HCT116 (cell line): ENCODE measurements around the gene CD93. TPM values are rescaled to one million over a fixed set of nuclear protein-coding genes. Genes with fewer than 3 reads are reported as not detected.

ENCODE experiments used
- ATAC-seq: fragments of 200-7000 bp; cut with Tn5 transposase; 2 replicates; pipeline ENCODE4 v1.9.1; 2020; ENCODE audit warnings: mild to moderate bottlenecking, moderate library complexity
- BruUV-seq: library from RNA; stranded (reverse); fragments of 400-500 nt; replicated peaks from 2 replicates; lab custom pipeline; 2021; lab: Mats Ljungman, UMichigan
- CTCF ChIA-PET: fragments of 300-600 bp; sonication (Branson Sonifier 250); formaldehyde crosslinking; loops from one replicate; lab custom pipeline; 2021; ENCODE audit warnings: antibody characterized with exemption; lab: Charles Lee
- POLR2A ChIA-PET: fragments of 300-600, 350-600 bp; sonication (Branson Sonifier 250); formaldehyde crosslinking; loops from one replicate; lab custom pipeline; 2021; ENCODE audit warnings: antibody characterized with exemption; lab: Charles Lee
- RAD21 ChIA-PET, 2 experiments: fragments of 300-600 bp; sonication (Branson Sonifier 250); formaldehyde crosslinking; loops; one replicate each; lab custom pipeline; 2023; ENCODE audit warnings: low total read pairs in 2 of 2; ENCODE audit not compliant: uncharacterized antibody in 2 of 2, unreplicated experiment in 2 of 2, low non-redundant PET in 1 of 2; lab: Charles Lee
- DNase-seq: peaks from one replicate; pipeline ENCODE4 v3.0.0-alpha.2; 2010; ENCODE audit warnings: low read depth, low spot score
- H2AFZ ChIP-seq: fragments of 200-600 bp; shearing (Covaris generic), sonication (generic); 2 replicates; pipeline ENCODE4 v1.6.1; 2017; ENCODE audit warnings: low read depth, mixed run types, mixed read lengths, antibody characterized with exemption, low read length; ENCODE audit not compliant: poor library complexity, severe bottlenecking
- H3K27ac ChIP-seq: 2 replicates; pipeline ENCODE4 v1.5.1; 2012; ENCODE audit warnings: low read depth, low read length
- H3K27me3 ChIP-seq: fragments of 200-600 bp; sonication (generic); 2 replicates; pipeline ENCODE4 v1.6.1; 2016; ENCODE audit warnings: mixed run types, low read length, mixed read lengths; ENCODE audit not compliant: insufficient read depth
- H3K36me3 ChIP-seq, 2 experiments: fragments of 200-500 bp in 1 of 2; fragments of 200-600 bp in 1 of 2; sonication (Bioruptor generic) in 1 of 2; sonication (generic) in 1 of 2; 2 replicates each; pipeline versions ENCODE4 v1.5.1 to v1.6.1; 2014 to 2016; ENCODE audit warnings: low read length in 2 of 2, inconsistent platforms in 1 of 2, mixed read lengths in 1 of 2, mixed run types in 1 of 2; ENCODE audit not compliant: insufficient read depth in 2 of 2, control insufficient read depth in 1 of 2
- H3K4me1 ChIP-seq, 2 experiments: fragments of 200-600 bp in 1 of 2; sonication (generic) in 1 of 2; 2 replicates each; pipeline versions ENCODE4 v1.5.1 to v1.6.1; 2012 to 2017; ENCODE audit warnings: low read length in 2 of 2, inconsistent platforms in 1 of 2, mild to moderate bottlenecking in 1 of 2, mixed read lengths in 1 of 2, mixed run types in 1 of 2, moderate library complexity in 1 of 2; ENCODE audit not compliant: insufficient read depth in 2 of 2, control insufficient read depth in 1 of 2
- H3K4me2 ChIP-seq: fragments of 200-600 bp; sonication (generic); 2 replicates; pipeline ENCODE4 v1.6.1; 2017; ENCODE audit warnings: mixed run types, low read length, mixed read lengths
- H3K4me3 ChIP-seq, 2 experiments: fragments of 200-600 bp in 1 of 2; sonication (generic) in 1 of 2; replicated peaks in 1 of 2; 2 replicates each; pipeline ENCODE4 v1.5.1; 2011 to 2016; ENCODE audit warnings: low read length in 2 of 2, control low read depth in 1 of 2, low read depth in 1 of 2, mild to moderate bottlenecking in 1 of 2, mixed read lengths in 1 of 2, mixed run types in 1 of 2
- H3K79me2 ChIP-seq: fragments of 200-600 bp; sonication (generic); 2 replicates; pipeline ENCODE4 v1.6.1; 2017; ENCODE audit warnings: mild to moderate bottlenecking, mixed run types, low read length, moderate library complexity, mixed read lengths; ENCODE audit not compliant: insufficient read depth
- H3K9ac ChIP-seq: fragments of 200-600 bp; sonication (generic); 2 replicates; pipeline ENCODE4 v1.6.1; 2016; ENCODE audit warnings: low read length, mixed read lengths
- H3K9me2 ChIP-seq: fragments of 200-600 bp; sonication (generic), shearing (Covaris generic); 2 replicates; pipeline ENCODE4 v1.6.1; 2017; ENCODE audit warnings: mixed run types, mild to moderate bottlenecking, moderate library complexity; ENCODE audit not compliant: insufficient read depth
- H3K9me3 ChIP-seq, 2 experiments: fragments of 200-500 bp in 1 of 2; fragments of 200-600 bp in 1 of 2; sonication (Bioruptor generic) in 1 of 2; sonication (generic) in 1 of 2; 2 replicates each; pipeline ENCODE4 v1.6.1; 2014 to 2017; ENCODE audit warnings: low read length in 2 of 2, mixed read lengths in 2 of 2, inconsistent platforms in 1 of 2, low read depth in 1 of 2, mild to moderate bottlenecking in 1 of 2, mixed run types in 1 of 2, moderate library complexity in 1 of 2; ENCODE audit not compliant: control insufficient read depth in 1 of 2, insufficient read depth in 1 of 2
- H4K20me1 ChIP-seq: fragments of 200-600 bp; sonication (generic), shearing (Covaris generic); 2 replicates; pipeline ENCODE4 v1.6.1; 2017; ENCODE audit warnings: mixed run types, mild to moderate bottlenecking, moderate library complexity; ENCODE audit not compliant: insufficient read depth
- CBX3 ChIP-seq: IDR thresholded peaks from 2 replicates; pipeline ENCODE4 v1.6.1; 2012; ENCODE audit warnings: low read depth
- EGR1 ChIP-seq: IDR thresholded peaks from 2 replicates; pipeline ENCODE4 v1.6.1; 2012; ENCODE audit warnings: low read depth
- ELF1 ChIP-seq: IDR thresholded peaks from 2 replicates; pipeline ENCODE4 v1.6.1; 2012; ENCODE audit warnings: low read depth, borderline replicate concordance
- EZH2 ChIP-seq: fragments of 200-600 bp; sonication (generic); IDR thresholded peaks from 2 replicates; pipeline ENCODE4 v1.6.1; 2017; ENCODE audit warnings: antibody characterized with exemption, mixed run types
- FOSL1 ChIP-seq: IDR thresholded peaks from 2 replicates; pipeline ENCODE4 v1.6.1; 2012; ENCODE audit warnings: low read depth
- MAX ChIP-seq: IDR thresholded peaks from 2 replicates; pipeline ENCODE4 v1.6.1; 2012
- POLR2AphosphoS5 ChIP-seq: IDR thresholded peaks from 2 replicates; pipeline ENCODE4 v1.6.1; 2011; ENCODE audit warnings: mild to moderate bottlenecking, low read depth, low read length, moderate library complexity
- REST ChIP-seq: IDR thresholded peaks from 2 replicates; pipeline ENCODE4 v1.6.1; 2012; ENCODE audit warnings: low read depth
- SP1 ChIP-seq: IDR thresholded peaks from 2 replicates; pipeline ENCODE4 v1.6.1; 2012; ENCODE audit warnings: low read depth
- intact Hi-C: fragments of 100-400 bp; cut with micrococcal nuclease; formaldehyde crosslinking; loops from 2 replicates; pipeline ENCODE4 v1.10.0; 2022
- total RNA-seq: library from RNA; stranded (reverse); gene quantifications from one replicate; pipeline ENCODE4 v1.2.1, GENCODE V29; 2021; ENCODE audit not compliant: unreplicated experiment

The CD93 gene
- total RNA-seq, 1 experiment from 2014 or later: 0.07 TPM

GRCh38 chr20:23083553-23084220, 2.4 kb downstream of the CD93 start:
- ATAC-seq (no peak), DNase-seq (no peak)
- peaks cover 13% of the 10 kb centered on the region for H3K27me3 ChIP-seq
- TF ChIP-seq EZH2: no peak
- no peak for TF ChIP-seq SP1
- no peak for TF ChIP-seq FOSL1
- no peak for TF ChIP-seq MAX
- no peak for TF ChIP-seq REST
- no peak for TF ChIP-seq EGR1
- TF ChIP-seq ELF1: no peak
- TF ChIP-seq CBX3: no peak
- TF ChIP-seq POLR2AphosphoS5: no peak
- RAD21 ChIA-PET: no interaction called here
- intact Hi-C loops: no loop called here
- H3K9me3 ChIP-seq: no peaks in the 10 kb centered on the region
- H3K36me3 ChIP-seq: no peaks in the 10 kb centered on the region
- CTCF ChIA-PET: no interaction called here
- H4K20me1 ChIP-seq: no peaks in the 10 kb centered on the region
- H3K27ac ChIP-seq: no peak overlapping the region
- POLR2A ChIA-PET: no interaction called here
- H3K4me2 ChIP-seq: no peak overlapping the region
- no TSS peak for BruUV-seq
- no peaks in the 10 kb centered on the region for H3K4me1 ChIP-seq
- H3K79me2 ChIP-seq: no peaks in the 10 kb centered on the region
- no peak overlapping the region for H3K4me3 ChIP-seq
- no peak overlapping the region for H2AFZ ChIP-seq
- no peak overlapping the region for H3K9ac ChIP-seq
- H3K9me2 ChIP-seq: no peaks in the 10 kb centered on the region
